ENCODE measurements around the gene NKG7. TPM values are rescaled to one million over a fixed set of nuclear protein-coding genes. Genes with fewer than 3 reads are reported as not detected.

The NKG7 gene
- total RNA-seq, 1 donor from 2014 or later, result 363 TPM

DNA sequence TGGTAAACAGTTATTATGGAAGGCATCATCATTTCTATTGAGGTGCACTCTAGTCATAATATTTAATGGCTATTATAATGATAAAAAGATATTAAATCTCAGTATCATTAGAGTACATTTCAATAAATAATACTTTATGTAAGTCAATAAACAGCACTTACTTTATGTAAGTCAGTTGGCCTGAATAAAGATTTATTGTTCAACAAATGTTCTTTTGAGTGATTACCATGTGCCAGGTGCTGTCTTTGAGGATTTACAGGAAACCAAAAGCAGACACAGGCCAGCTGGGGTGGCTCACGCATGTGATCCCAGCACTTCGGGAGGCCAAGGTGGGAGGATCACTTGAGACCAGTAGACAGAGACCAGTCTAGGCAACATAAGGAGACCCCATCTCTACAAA, 5.0 kb upstream of the NKG7 start:
- Mint-ChIP-seq H3K27me3 (no peaks in the 10 kb centered on the region), H3K4me1 (peaks cover 62% of the 10 kb centered on the region), H3K9me3 (peaks cover 8% of the 10 kb centered on the region), H3K36me3 (ENCODE audit: low read depth) (peaks cover 13% of the 10 kb centered on the region), H3K27ac (no peak overlapping the region), H3K4me3 (no peak overlapping the region)
- intact Hi-C loops (cut with micrococcal nuclease), result no loop called here
- no peak for DNase-seq

DNA sequence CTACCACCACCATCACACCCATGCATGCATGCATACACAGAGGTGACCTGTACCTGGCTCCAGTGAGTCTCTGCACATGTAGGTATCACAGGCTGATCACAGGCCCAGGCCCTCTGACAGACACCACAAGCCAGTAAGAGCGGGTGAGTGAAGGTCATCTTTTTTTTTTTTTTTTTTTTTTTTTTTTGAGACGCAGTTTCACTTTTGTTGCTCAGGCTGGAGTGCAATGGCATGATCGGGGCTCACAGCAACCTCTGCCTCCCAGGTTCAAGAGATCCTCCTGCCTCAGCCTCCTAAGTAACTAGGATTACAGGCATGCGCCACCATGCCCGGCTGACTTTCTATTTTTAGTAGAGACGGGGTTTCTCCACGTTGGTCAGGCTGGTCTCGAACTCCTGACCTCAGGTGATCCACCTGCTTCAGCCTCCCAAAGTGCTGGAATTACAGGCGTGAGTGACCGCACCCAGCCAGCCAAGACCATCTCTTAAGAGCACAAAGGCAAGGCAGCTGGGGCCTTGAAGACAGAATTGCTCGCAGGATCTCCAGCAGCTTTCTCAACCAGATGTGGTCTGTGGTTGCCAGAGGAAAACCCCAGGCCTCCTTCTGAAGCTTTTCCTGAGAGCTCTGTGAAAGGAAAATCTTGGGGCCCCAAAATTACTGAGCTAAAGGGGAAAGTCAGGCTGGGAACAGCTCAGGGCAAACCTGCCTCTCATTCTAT, 3.2 kb upstream of the NKG7 start:
- H3K9me3 Mint-ChIP-seq, result peaks cover 8% of the 10 kb centered on the region
- no peaks in the 10 kb centered on the region for H3K27me3 Mint-ChIP-seq
- H3K4me3 Mint-ChIP-seq, result peak overlapping the region; percentile 98
- peak overlapping the region; percentile 98 for H3K27ac Mint-ChIP-seq
- H3K36me3 Mint-ChIP-seq (ENCODE audit: low read depth), result peaks cover 21% of the 10 kb centered on the region
- H3K4me1 Mint-ChIP-seq, result peaks cover 74% of the 10 kb centered on the region
- intact Hi-C loops (cut with micrococcal nuclease), result loop anchor here (1.0 kb wide), 3 partner anchors 8 to 66 kb away; no protein-coding TSS in a partner anchor
- peak; percentile 86 for DNase-seq

DNA sequence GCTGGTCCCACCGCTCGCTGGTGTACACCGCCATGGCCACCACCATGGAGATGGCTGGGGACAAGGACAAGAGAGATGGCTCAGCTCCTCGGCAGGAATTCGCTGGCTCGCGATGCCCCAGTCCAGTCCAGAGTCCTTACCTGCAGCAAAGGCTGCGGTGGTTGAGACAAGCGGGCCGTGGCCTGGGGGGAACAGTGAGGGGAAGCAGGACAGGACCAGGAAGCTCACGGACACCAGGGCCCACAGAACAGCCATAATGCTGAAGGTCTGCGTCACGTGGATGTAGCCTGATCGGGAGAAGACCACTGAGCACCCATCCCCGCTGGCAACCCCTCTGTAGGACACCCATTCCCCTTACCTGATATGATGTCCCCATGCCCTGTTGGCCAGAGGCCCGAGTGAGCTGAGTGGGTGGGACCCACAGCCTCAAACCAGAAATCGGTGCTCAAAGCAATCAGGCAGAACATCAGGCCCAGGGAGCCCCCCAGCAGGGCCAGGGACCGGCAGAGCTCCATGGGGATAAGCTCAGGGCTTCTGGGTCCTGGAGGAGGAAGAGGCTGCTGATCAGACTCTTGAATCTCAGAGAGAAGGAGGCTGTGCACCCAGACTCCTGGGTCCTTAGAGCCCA, 319 bp downstream of the NKG7 start:
- H3K9me3 Mint-ChIP-seq, result peaks cover 8% of the 10 kb centered on the region
- peak overlapping the region; percentile 98 for H3K27ac Mint-ChIP-seq
- H3K4me1 Mint-ChIP-seq, result peaks cover 72% of the 10 kb centered on the region
- intact Hi-C loops (cut with micrococcal nuclease), result loop anchor here (1.0 kb wide), 2 partner anchors 22 to 69 kb away; no protein-coding TSS in a partner anchor
- H3K36me3 Mint-ChIP-seq (ENCODE audit: low read depth), result peaks cover 37% of the 10 kb centered on the region
- peak overlapping the region; percentile 98 for H3K4me3 Mint-ChIP-seq
- no peak for DNase-seq
- no peaks in the 10 kb centered on the region for H3K27me3 Mint-ChIP-seq

DNA sequence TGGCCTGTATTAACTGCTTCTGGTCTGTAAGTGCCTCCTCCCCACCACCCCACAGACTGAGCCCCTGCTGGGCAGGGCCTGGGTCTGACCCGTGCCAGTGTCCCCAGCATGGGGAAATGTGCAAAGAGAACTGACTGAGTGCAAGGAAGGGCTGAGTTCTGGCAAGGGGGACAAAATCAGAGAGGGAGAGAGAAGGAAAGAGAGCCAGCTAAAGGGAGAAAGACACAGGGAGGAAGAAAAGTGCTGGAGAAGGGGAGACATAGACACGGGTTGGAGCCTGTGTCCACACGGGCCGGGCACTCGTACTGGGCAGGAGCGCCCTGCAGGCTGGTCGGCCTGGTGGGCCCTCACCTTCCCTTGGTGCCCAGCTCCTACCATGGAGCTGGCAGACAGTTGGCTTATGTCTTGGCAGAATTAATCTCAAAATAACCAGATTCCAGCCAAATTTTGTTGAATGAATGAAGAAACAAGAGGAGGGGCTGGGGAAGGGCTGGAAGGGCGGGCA, 1.2 kb downstream of the NKG7 start:
- H3K4me3 Mint-ChIP-seq, result peak overlapping the region; percentile 98
- DNase-seq, result no peak
- no peaks in the 10 kb centered on the region for H3K27me3 Mint-ChIP-seq
- intact Hi-C loops (cut with micrococcal nuclease), result no loop called here
- H3K4me1 Mint-ChIP-seq, result peaks cover 65% of the 10 kb centered on the region
- H3K36me3 Mint-ChIP-seq (ENCODE audit: low read depth), result peaks cover 45% of the 10 kb centered on the region
- H3K27ac Mint-ChIP-seq, result peak overlapping the region; percentile 98
- peaks cover 8% of the 10 kb centered on the region for H3K9me3 Mint-ChIP-seq

DNA sequence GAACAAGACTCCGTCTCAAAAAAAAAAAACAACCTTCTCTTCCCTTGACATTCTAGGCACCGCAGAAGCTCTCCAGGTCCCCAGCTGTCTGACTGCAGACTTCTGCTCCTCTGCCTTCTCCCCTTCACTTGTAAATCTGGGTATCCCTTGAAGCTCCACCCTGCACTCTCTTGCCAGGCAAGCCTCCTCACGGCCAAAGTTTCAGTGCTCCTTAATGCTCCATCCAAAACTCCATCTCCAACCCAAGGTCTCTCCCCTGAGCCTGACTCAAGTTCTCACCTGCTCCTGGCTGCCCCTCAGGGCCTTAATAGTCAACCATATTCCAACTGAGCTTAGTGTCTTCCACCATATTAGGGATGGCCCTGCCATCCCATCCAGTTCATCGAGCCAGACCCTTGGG, 2.2 kb downstream of the NKG7 start:
- Mint-ChIP-seq H3K4me3 (peak overlapping the region; percentile 98), H3K27ac (peak overlapping the region; percentile 98), H3K9me3 (peaks cover 6% of the 10 kb centered on the region), H3K27me3 (no peaks in the 10 kb centered on the region), H3K4me1 (peaks cover 62% of the 10 kb centered on the region), H3K36me3 (ENCODE audit: low read depth) (peaks cover 51% of the 10 kb centered on the region)
- intact Hi-C loops (cut with micrococcal nuclease), result no loop called here
- DNase-seq, result no peak

DNA sequence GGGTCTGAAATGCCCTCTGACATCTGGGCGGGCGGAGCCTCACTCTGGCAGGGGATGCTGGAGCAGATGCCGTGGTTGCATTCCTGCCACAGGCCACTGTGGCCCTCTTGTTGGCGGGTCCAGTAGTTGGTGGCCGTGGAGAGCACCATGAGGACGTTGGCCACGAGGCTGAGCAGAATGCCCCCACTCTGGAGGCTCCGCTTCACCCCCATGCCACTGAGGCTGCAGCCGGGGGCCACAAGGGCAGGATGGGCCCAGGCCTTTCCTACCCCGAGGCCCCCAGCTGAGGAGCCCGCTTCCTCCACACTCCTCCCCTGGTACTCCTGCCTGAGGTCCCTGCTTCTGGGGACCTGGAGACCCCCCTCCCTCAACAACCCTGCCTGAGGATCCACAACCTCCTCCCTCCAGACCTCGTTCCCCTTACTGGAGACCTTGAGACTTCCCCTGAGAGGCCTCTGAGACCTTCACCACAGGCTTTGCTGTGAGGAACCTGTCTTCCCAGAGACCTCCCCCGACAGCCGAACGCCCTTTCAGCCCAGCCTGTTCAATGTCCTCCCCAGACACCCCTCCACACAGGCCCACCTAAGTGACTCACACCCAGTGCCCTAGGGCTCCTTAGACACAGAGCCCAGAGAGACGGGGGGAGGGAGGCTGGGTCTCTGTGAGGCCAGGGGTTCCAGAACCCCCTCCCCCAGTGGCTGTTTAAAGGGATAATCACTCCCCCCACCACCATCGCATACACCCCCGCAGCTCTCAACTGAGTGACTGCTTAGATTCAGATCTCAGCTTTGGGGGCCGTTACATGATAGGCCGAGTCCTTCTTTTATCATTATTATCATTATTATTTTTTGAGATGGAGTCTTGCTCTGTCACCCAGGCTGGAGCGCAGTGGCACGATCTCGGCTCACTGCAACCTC, 3.8 kb downstream of the NKG7 start, which contains the start of gene CLDND2:
TSS of gene CLDND2 (minus strand) at position 638 of the 917 bp plus-strand sequence. CDS start at position 212, 426 bp downstream.
- Mint-ChIP-seq H3K4me1 (peaks cover 59% of the 10 kb centered on the region), H3K4me3 (peak within 1 kb of the TSS; percentile 98), H3K27me3 (no peaks in the 10 kb centered on the region), H3K9me3 (no peaks in the 10 kb centered on the region), H3K36me3 (ENCODE audit: low read depth) (peaks cover 61% of the 10 kb centered on the region), H3K27ac (peak within 1 kb of the TSS; percentile 98)
- intact Hi-C loops (cut with micrococcal nuclease), result loop anchor here (5.0 kb wide), 1 partner anchor 261 kb away; the partner anchor contains the start of gene CTU1
- DNase-seq, result peak; percentile 66

DNA sequence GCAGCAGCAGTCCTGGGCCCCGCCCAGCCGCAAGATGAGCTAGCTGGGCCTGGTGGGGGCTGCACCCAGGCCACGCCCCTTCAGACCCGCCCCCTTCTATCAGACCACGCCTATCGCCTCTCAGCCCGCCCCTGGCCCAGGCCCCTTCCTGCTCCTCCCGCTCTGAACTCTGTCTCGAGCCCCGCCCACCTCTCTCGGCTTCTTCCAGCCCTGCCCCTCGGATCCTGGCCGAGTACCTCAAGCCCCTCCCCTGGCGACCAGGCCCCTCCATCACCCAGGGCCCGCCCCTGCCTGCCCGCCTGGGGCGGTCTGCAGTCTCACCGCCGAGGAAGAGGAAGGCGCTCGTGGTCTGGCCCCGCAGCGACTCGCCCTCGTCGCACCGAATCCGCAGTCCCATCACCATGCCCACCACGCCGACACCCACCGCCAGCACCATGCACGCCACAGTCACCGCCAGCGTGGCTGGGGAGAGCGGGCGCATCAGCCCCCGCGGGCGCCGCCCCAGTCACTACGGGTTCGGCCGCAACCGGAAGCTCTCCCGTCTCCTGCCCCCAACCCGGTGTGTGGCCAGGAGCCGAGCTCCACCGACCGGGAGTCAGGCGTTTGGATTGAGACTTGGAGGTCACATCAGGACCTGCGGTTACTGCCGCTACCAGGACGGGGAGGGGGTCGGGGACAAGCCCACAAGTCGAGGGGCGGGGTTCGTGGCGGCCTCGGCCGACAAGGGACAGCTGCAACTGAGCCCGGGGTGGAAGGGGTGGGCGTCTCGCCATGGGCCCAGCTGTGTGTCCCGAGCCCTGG, 4.7 kb downstream of the NKG7 start:
- no peaks in the 10 kb centered on the region for H3K27me3 Mint-ChIP-seq
- DNase-seq, result peak; percentile 99
- no peaks in the 10 kb centered on the region for H3K9me3 Mint-ChIP-seq
- peak overlapping the region; percentile 98 for H3K4me3 Mint-ChIP-seq
- intact Hi-C loops (cut with micrococcal nuclease), result loop anchor here (1.0 to 5.0 kb wide), 4 partner anchors 8 to 260 kb away; partner anchors contain the start of gene CTU1
- H3K27ac Mint-ChIP-seq, result peak overlapping the region; percentile 98
- peaks cover 61% of the 10 kb centered on the region for H3K36me3 Mint-ChIP-seq (ENCODE audit: low read depth)
- peaks cover 57% of the 10 kb centered on the region for H3K4me1 Mint-ChIP-seq

DNA sequence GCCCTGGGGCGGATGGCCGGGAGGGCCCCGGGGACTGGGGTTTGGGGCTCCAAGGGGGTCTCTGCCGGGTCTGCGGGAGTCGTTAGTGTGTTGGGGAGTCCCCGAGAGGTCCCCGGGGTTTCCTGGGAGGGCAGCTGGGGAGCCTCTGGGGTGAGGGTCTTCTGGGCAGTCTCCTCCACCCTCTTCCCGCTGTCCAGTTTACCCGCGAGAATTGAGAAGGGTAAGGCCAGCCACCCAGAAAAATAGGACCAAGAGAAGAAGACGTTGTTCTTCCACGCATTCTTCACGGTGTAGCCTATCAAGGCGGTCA, 5.2 kb downstream of the NKG7 start:
- H3K4me3 Mint-ChIP-seq, result peak overlapping the region; percentile 98
- peak overlapping the region; percentile 98 for H3K27ac Mint-ChIP-seq
- no peak for DNase-seq
- no peaks in the 10 kb centered on the region for H3K9me3 Mint-ChIP-seq
- intact Hi-C loops (cut with micrococcal nuclease), result loop anchor here (1.0 to 5.0 kb wide), 4 partner anchors 8 to 260 kb away; partner anchors contain the start of gene CTU1
- peaks cover 57% of the 10 kb centered on the region for H3K4me1 Mint-ChIP-seq
- no peaks in the 10 kb centered on the region for H3K27me3 Mint-ChIP-seq
- peaks cover 61% of the 10 kb centered on the region for H3K36me3 Mint-ChIP-seq (ENCODE audit: low read depth)

DNA sequence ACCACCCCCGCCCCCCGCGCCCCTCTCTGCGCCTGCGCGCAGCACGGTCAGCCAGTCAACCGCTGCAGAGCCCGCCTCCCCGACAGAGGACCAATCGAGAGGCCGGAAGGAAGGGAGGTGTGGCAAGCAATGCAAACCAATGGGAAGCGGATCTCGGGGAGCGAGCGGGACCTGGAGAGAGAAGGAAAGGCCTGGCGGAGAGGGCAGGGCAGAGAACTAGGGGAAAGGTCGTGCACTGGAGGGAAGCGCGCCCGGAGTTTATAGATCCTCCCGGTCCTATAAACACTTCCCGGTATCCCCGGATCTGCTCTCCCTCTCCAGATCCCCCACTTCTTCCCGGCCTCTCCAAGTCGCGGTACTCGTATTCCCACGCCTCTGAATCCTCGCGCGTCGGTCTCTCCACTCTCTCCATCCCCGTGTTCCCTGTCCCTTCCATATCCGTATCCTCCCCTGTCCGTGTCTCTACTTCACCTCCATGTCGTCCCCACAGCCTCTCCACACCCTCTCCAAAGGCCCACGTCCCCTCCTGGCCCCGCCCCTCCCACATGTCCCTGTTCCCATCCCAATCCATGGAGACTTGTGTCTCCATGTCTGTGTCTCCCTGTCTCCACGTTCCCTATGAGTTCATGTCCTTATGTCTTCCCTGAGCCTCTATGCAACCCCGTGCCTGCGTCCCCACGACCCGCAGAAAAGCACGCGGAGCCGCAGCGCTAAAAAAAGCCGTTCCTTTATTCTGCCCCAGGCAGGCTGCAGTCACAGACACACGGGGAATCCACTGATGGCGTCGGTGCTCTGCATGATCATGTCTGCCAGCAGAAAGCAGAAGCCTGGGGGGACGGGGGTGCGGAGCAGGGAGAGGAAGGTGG, 5.8 kb downstream of the NKG7 start:
- Mint-ChIP-seq H3K4me3 (peak overlapping the region; percentile 98), H3K9me3 (no peaks in the 10 kb centered on the region), H3K36me3 (ENCODE audit: low read depth) (peaks cover 63% of the 10 kb centered on the region), H3K27ac (peak overlapping the region; percentile 98), H3K4me1 (peaks cover 56% of the 10 kb centered on the region), H3K27me3 (no peaks in the 10 kb centered on the region)
- intact Hi-C loops (cut with micrococcal nuclease), result loop anchor here (1.0 to 5.0 kb wide), 4 partner anchors 9 to 259 kb away; partner anchors contain the start of gene CTU1
- DNase-seq, result peak; percentile 98

DNA sequence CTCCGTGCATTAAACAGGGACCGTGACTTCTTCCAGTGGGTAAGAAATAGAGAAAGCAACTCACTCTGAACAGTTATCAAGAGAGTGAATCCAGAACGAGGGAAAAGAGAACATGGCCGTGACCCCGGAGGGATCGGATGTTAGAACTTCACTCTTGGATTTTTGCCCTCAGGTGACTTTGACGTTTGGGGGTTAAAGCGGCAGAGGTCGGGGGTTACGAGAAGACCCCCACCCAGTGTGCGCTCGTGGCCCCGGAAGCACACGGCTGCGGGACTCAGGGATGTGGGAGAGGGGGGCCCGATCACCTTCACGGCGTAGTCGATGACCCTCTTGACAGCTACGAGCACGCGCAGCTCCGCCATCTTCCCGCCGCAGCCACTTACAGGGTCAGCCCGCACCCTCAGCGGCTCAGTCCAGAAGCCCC, 6.5 kb downstream of the NKG7 start, which contains the start of gene ETFB:
TSS of gene ETFB (minus strand) at position 424 of the 424 bp plus-strand sequence. CDS start at position 362, 62 bp downstream.
- intact Hi-C loops (cut with micrococcal nuclease), result loop anchor here (1.0 to 5.0 kb wide), 2 partner anchors 259 to 337 kb away; partner anchors contain the start of gene CTU1
- H3K4me1 Mint-ChIP-seq, result peaks cover 50% of the 10 kb centered on the region
- peak within 1 kb of the TSS; percentile 98 for H3K4me3 Mint-ChIP-seq
- no peaks in the 10 kb centered on the region for H3K27me3 Mint-ChIP-seq
- no peak for DNase-seq
- H3K27ac Mint-ChIP-seq, result peak within 1 kb of the TSS; percentile 98
- no peaks in the 10 kb centered on the region for H3K9me3 Mint-ChIP-seq
- H3K36me3 Mint-ChIP-seq (ENCODE audit: low read depth), result peaks cover 56% of the 10 kb centered on the region

DNA sequence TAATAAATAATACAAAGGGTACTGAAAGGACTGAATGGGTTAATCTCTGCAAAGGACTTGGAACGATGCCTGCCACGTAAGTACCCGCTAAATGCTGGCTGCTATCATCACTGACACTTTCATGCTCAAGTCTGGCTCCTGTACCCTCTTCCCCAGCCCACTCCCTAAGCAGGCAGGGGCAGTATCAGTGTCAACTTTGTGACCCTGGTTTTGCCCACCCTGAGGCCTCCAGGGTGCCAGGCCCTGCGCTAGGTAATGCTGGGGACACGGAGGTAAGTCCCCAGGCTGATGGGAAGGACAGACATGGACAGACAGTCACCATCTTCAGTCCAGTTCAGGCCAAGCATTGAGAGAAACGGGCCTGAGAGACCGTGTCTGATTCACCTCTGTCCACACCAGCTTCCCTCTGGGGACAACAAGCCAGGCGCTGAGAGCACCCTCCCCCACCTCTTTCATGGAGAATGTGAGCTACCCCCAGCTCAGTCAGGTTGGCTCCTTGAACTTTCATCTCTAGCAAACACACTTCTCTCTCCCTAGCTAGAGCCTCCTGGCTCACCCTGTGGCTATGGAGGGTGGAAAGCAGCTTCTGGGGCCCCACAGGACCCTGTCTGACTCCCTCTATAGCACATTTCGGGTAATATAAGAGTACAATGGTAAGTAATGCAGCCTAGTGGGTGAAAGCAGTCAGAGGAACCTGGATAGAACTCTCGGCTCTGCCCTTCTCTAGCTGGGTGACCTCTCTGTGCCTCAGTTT, 7.1 kb downstream of the NKG7 start:
- Mint-ChIP-seq H3K4me1 (peaks cover 45% of the 10 kb centered on the region), H3K4me3 (peak overlapping the region; percentile 98), H3K9me3 (no peaks in the 10 kb centered on the region), H3K27me3 (no peaks in the 10 kb centered on the region), H3K36me3 (ENCODE audit: low read depth) (peaks cover 51% of the 10 kb centered on the region), H3K27ac (peak overlapping the region; percentile 98)
- DNase-seq, result peak; percentile 75
- intact Hi-C loops (cut with micrococcal nuclease), result loop anchor here (1.0 to 5.0 kb wide), 2 partner anchors 258 to 338 kb away; partner anchors contain the start of gene CTU1

Measured in activated CD4-positive, alpha-beta T cell treated with anti-CD3 and anti-CD28 coated beads, Interleukin-2, amount 10 ng/mL, durations not matched to agents 24 days and 14 days (primary cell).